Epithelial cell of esophagus (primary cell): ENCODE data around the gene PPP1CA.

Experiments
- DNase-seq: peaks from one replicate; pipeline ENCODE4 v3.0.0; 2010; ENCODE audit warnings: low read depth
- H3K4me3 ChIP-seq: 2 replicates; pipeline ENCODE4 v1.5.1; 2011; ENCODE audit warnings: mild to moderate bottlenecking, low read length, control low read depth
- TF ChIP-seq, protein P1 (sequence below): IDR thresholded peaks from 2 replicates; pipeline ENCODE4 v1.5.1; 2011; ENCODE audit warnings: low read depth, mild to moderate bottlenecking, low read length, control low read depth, inconsistent platforms; ENCODE audit not compliant: insufficient read depth; ENCODE audit errors: missing control alignments

The PPP1CA gene

DNA sequence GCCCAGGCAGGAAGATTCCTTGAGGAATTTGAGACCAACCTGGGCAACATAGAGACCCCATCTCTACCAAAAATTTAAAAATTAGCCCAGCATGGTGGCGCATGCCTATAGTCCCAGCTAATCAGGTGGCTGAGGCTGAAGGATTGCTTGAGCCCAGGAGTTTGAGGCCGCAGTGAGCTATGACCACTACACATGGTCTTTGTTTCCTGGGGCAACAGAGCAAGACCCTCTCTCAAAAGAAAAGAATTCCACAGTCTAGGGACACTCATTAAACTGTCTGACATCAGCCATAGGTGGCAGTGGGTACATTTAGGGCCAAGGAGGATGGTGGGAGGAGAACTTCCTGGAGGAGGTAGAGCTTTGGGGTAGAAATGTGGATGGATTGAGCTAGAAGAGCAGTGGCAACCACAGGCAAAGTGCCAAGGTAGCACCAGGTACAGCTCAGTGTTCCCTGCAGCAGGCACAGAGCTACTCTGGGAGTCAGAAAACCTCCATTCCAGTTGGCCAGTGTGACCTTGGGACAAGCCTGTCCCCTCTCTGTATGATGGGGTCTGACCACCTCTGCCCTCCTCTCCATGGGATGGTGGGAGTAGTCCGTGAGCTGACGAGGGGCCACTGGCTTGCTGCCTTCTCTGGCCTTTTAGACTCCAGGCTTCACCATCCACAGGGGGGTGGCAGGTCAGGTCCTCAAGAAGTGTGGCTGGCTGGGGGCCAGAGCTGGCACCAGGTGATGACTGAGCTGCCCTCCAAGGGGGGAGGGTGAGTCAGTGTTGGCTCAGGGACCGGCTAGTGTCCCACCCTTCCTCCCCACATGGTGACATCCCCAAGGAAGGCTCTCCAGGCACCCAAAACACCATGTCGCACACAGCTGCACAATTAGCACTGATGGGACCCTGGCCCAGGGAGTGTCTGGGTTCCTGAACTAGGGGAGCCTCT, 24.5 kb downstream of the PPP1CA start:
- no peak for DNase-seq
- H3K4me3 ChIP-seq: no peak overlapping the region
- TF ChIP-seq, protein P1, sequence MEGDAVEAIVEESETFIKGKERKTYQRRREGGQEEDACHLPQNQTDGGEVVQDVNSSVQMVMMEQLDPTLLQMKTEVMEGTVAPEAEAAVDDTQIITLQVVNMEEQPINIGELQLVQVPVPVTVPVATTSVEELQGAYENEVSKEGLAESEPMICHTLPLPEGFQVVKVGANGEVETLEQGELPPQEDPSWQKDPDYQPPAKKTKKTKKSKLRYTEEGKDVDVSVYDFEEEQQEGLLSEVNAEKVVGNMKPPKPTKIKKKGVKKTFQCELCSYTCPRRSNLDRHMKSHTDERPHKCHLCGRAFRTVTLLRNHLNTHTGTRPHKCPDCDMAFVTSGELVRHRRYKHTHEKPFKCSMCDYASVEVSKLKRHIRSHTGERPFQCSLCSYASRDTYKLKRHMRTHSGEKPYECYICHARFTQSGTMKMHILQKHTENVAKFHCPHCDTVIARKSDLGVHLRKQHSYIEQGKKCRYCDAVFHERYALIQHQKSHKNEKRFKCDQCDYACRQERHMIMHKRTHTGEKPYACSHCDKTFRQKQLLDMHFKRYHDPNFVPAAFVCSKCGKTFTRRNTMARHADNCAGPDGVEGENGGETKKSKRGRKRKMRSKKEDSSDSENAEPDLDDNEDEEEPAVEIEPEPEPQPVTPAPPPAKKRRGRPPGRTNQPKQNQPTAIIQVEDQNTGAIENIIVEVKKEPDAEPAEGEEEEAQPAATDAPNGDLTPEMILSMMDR: no peak

DNA sequence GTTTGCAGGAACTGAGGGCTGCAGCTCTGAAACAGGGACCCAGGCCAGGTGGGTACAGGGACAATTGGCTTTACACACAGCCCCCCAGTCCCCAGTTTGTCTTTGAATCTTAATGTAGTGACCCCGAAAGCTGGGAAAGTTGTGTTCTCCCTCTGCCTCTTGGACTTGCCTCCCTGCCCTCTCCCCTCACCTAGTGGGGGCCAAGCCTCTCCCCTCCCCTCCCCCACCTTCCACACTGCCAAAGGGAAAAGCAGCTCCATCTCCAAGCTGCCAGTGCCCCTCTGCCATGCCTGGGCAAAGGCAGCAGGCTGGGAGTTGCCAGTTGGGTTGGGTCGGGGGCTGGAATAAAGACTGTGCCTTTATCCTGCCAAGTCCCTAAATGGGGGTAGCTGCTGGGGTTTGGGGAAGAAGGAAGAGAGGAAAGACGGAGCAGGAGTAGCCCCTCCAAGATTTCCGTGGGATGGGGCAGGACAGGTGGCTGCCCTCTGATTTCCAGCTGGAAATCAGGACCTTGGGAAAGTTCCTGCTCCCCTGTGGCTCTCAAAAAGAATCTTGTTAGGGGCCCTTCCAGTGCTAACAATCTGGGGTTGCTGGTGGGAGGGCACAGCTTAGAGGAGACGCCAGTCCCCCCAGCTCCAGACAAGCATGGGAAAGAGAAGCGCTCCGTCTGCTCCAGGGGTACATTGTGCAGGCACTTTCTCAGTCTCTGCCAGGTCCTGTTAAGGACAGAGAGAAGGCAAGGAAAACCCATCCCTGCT, 25.4 kb downstream of the PPP1CA start:
- no peak for DNase-seq
- H3K4me3 ChIP-seq: no peak overlapping the region
- TF ChIP-seq, protein P1: no peak

DNA sequence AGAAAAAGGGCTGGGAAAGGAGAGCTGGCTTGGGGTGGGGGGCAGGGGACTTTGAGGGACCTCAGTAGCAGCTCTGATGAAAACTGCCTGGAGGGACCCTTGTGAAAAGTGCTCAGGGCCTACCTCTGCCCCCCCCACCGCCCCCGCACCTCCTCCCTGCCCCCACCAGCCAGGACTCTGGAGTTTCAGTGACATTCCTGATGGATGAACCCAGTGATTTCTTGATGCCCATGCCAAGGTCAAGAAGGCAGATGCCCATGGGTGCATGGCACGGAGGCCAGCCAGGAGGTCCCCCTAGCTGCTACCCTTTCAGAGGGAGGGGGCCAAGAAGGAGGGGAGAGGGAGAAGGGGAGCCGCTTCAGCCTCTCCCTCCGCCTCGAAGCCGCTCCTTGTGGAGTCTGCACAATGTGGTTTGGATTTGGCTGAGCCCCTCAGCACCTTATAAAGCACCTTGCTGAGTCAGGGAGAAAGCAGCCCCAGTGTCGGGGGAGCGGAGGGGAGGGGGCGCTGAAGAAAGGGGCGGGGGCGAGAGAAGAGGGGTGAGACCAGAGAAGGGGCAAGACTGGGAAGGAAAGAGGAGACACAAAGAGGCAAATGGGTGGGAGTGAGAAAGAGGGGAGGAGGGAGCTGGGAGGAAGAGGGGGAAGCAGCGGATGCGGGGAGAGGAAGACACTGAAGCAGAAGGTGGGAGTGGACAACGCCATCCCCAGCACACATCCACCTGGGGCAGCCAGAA, 26.2 kb downstream of the PPP1CA start:
- TF ChIP-seq, protein P1: no peak
- H3K4me3 ChIP-seq: no peak overlapping the region
- no peak for DNase-seq

DNA sequence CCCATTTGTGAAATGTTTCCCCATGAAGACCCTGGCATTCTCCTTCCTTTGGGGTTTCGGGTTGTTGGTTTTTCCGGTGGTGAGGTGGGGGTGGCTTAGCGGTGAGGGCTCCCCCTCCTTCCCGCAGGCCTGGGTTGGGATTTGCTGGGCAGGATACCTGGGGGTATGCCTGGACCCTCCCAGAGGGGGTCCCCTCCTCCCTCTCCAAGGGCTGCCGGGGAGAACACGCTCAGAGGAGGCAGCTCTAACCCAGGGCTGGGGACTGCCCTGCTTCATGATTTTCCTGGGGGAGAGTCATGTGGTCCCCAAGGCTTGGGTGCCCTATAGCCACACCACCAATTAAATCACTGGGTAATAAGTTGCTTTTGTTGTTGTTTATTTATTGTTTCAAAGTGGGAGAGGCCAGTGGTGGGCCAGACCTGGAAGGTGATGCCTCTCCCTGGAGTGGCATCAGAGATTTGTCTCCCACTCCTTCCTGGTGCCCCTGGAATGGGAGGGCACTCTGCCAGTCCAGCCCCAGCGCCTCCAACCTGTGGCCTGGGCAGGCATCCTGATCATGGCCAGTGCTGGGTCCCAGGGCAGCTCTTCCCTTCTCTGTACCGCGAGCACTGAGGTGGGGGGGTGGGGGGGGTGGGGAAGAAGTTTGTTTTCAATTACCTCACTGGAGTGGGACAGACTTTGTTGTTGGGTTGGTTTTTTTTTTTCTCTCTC, 26.9 kb downstream of the PPP1CA start:
- DNase-seq: no peak
- H3K4me3 ChIP-seq: no peak overlapping the region
- TF ChIP-seq, protein P1: no peak

DNA sequence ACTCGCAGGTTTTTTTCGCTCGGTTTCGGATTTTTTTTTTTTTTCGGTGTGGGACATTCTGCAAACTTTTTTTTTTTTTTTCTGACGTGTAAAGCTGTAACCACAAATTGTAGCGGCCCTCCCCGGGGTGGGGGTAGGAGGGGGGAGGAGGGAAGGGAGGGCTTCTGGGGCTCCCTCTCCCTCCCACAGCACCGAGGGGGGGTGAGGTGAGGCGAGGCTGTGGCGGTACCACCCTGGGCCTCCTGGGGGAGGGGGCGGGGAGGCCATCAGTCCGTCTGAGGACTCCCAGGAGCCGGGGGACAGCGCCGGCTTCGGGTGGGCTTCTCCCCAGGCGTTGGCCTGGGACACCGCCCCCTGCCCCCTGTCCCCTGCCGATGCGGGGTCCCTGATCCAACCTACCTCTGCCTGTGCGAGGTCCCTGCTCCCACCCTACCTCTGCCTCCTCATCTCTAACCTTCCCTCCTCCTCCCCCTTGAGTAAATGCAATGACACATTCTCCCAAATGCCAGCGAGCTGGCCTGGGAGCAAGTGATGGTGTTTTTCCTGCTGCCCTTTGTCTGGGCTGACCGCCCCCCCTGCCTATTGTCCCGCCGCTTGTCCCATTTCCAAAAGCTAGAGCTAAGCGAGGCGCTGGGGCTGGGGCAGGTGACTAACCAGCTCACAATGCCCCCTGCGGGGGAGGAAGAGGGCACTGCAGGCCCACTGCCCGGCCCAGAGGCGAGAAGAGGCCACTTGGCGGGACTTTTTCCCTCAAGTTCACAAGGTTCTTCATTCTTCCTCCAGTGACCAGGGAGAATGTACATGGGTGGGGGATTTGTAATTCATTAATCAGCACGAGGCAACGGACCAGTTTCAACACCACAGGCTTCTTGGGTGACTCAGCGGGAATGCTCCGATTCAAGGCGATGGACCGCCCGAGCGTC, 27.7 kb downstream of the PPP1CA start:
- H3K4me3 ChIP-seq: peak overlapping the region; percentile 52
- peak; percentile 94 for DNase-seq
- TF ChIP-seq, protein P1: peak; percentile 42
